Right forelimb (tissue), 1 donor: ENCODE measurements around the gene TTYH3.
"Not testable (repeated sequence)": the region's sequence is repeated elsewhere in the genome, so short reads cannot be mapped to it uniquely, and the experiment has no call there.

ENCODE experiments used
- DNase-seq: peaks from one replicate; pipeline ENCODE4 v3.0.0-alpha.2; 2018

The TTYH3 gene

GRCh38 chr7:2666588-2667250 is 34.9 kb downstream of the TTYH3 start:
- DNase-seq: no peak

GRCh38 chr7:2667843-2668242 is 36.1 kb downstream of the TTYH3 start:
- DNase-seq: no peak

- no peak for DNase-seq
Observed at GRCh38 chr7:2668401-2668800, 36.6 kb downstream of the TTYH3 start.

GRCh38 chr7:2670171-2670570 is 38.4 kb downstream of the TTYH3 start:
- no peak for DNase-seq

- DNase-seq: peak; percentile 76
Observed at GRCh38 chr7:2670720-2671391, 39.1 kb downstream of the TTYH3 start.

- DNase-seq: not testable (repeated sequence)
Observed at GRCh38 chr7:2673214-2673613, 41.4 kb downstream of the TTYH3 start.

GRCh38 chr7:2673934-2674333 is 42.1 kb downstream of the TTYH3 start:
- no peak for DNase-seq

GRCh38 chr7:2675256-2675764 is 43.5 kb downstream of the TTYH3 start:
- no peak for DNase-seq

- DNase-seq: not testable (repeated sequence)
Observed at GRCh38 chr7:2676576-2676975, 44.8 kb downstream of the TTYH3 start.

GRCh38 chr7:2678454-2678853 is 46.7 kb downstream of the TTYH3 start:
- DNase-seq: not testable (repeated sequence)

GRCh38 chr7:2679135-2680127 is 47.6 kb downstream of the TTYH3 start:
- DNase-seq: peak; percentile 39

- no peak for DNase-seq
Observed at GRCh38 chr7:2680256-2680655, 48.5 kb downstream of the TTYH3 start.

- peak; percentile 80 for DNase-seq
Observed at GRCh38 chr7:2680792-2681490, 49.2 kb downstream of the TTYH3 start.

GRCh38 chr7:2681929-2682799 is 50.4 kb downstream of the TTYH3 start:
- DNase-seq: no peak

GRCh38 chr7:2684501-2684900 is 52.7 kb downstream of the TTYH3 start:
- no peak for DNase-seq

- no peak for DNase-seq
Observed at GRCh38 chr7:2686101-2686500, 54.3 kb downstream of the TTYH3 start.

- DNase-seq: no peak
Observed at GRCh38 chr7:2687338-2687869, 55.6 kb downstream of the TTYH3 start.

- no peak for DNase-seq
Observed at GRCh38 chr7:2687881-2688318, 56.1 kb downstream of the TTYH3 start, which contains the start of gene AMZ1. AMZ1 (plus strand) TSS chr7:2688202; CDS start chr7:2700452, 12,250 bp downstream.

GRCh38 chr7:2688409-2689342 is 56.9 kb downstream of the TTYH3 start:
- no peak for DNase-seq

GRCh38 chr7:2689343-2689847 is 57.6 kb downstream of the TTYH3 start:
- no peak for DNase-seq
